Measurements from ENCODE around the gene KAT8. TPM values are rescaled to one million over a fixed set of nuclear protein-coding genes. Genes with fewer than 3 reads are reported as not detected.

KAT8 gene
- 46.6 and 55.6 TPM in 2 replicates for total RNA-seq (2014; rRNA removed; shearing (Covaris generic))

DNA sequence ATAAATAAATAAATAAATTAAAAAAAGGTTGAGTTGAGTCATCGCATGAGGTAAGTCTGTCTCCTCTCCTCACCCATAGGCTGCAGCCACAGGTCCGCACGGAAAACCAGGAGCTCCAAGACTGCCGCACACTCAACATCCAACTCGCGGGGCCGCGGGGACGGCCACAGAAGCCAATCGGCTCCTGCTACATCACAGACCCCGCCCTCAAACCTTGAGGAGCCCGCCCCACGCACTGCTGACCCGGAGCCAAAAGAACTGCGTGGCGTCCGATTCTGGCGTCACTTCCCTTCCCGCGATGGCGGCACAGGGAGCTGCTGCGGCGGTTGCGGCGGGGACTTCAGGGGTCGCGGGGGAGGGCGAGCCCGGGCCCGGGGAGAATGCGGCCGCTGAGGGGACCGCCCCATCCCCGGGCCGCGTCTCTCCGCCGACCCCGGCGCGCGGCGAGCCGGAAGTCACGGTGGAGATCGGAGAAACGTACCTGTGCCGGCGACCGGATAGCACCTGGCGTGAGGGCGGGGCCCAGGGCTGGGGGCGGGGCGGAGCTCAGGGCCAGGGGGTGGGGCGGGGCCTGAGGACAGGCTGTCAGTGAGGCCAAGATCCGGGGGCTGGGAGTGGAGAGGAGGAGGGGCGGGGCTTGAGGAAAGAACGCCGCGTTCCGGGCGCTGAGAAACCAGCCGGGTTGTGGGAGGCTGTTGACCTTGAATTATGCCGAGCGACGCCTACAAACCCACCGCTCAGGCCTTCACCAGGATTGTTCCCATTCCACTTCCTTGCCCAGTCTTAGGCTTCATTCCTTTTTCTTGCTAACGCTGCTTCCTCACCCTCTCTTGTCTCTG, at the start of gene KAT8:
Gene KAT8 (plus strand): TSS at position 281 of the 839 bp plus-strand sequence. CDS start 18 bp downstream, at position 299.
- peak; percentile 97 for DNase-seq (ENCODE audit: low spot score)

DNA sequence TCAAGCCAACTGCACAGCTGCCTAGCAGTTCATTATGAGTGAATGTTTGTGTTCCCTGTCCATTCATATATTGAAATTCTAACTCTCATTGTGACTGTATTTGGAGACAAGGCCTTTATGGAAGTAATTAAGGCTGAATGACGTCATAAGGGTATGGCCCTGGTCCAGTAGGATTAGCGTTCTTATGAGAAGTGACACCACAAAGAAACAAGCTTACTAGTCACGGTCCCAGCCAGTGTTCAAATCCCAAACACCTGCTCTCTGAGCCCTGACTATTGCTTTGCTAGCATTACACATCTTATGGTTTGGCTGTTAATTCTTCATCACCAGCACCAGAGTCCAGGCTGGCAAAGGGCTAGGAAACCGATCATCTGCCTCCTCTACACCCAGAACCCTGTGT, 45.6 kb upstream of the KAT8 start:
- peak; percentile 70 for DNase-seq (ENCODE audit: low spot score)

DNA sequence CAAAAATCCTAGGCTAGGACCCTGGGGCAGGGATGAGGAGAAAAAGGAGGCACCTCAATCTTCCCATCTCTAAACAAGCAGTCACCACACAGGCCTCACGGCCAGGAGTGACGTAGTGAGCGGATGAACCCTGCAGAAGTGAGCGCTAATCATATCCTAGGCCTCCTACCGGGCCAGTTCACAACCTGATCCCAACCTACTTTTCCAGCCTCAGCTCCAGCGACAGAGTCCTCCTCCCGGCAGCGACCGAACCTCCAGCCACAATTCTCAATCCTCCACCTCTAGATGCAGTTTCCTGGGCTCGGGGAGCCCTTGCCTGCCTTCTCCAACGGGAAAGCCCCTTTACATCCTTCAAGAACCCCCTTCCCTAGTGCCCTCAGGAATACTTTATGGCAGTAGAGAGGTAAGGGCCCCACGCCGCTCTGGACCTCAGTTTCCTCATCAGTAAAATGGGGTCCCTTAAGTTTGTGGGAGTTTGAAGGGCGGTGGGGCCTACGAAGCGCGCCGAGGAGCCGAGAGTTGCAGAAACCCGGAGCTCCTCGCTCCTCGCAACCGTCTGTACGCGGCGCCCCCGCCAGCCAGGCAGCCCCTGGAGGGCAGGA, 44.8 kb upstream of the KAT8 start:
- no peak for DNase-seq (ENCODE audit: low spot score)

DNA sequence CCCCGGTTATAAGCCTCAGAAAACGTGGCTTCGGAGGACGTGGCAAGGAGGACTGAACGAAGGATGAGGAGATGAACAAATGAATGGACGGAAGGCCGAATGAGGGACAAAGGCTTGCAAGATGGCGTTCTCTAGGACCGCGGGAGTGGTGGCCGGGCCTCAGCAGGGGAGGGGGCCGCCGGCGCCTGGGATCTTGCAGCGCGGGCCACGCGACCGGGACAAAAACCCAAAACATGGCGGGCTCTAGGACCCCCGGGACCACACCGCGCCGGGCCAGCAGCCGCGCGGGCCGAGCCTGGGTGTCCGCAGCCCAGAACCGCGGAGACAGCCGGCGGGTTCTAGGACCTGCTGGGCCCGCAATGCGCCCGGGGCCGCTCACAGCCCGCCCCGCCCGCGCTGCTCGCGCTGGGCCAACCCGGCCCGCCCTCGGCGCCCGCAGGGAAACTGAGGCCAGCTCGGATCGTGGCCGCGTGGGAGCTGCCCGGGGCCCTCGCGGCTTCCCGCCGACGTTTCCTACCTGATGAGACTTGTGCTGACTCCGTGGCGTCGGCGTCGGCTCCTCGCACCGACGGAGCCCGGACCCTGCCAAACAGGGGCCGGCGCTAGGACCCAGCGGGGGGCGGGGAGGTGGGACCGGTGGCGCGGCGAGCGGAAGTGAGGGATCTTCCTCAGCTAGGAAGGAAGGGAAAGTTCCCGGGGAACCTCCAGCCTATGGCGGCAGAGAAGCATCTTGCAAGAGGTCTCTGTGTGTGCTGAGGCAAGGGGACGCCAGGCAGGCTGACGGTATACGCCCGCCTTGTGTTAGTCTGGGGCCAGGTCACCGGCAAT, 44.1 kb upstream of the KAT8 start:
- peak; percentile 85 for DNase-seq (ENCODE audit: low spot score)

DNA sequence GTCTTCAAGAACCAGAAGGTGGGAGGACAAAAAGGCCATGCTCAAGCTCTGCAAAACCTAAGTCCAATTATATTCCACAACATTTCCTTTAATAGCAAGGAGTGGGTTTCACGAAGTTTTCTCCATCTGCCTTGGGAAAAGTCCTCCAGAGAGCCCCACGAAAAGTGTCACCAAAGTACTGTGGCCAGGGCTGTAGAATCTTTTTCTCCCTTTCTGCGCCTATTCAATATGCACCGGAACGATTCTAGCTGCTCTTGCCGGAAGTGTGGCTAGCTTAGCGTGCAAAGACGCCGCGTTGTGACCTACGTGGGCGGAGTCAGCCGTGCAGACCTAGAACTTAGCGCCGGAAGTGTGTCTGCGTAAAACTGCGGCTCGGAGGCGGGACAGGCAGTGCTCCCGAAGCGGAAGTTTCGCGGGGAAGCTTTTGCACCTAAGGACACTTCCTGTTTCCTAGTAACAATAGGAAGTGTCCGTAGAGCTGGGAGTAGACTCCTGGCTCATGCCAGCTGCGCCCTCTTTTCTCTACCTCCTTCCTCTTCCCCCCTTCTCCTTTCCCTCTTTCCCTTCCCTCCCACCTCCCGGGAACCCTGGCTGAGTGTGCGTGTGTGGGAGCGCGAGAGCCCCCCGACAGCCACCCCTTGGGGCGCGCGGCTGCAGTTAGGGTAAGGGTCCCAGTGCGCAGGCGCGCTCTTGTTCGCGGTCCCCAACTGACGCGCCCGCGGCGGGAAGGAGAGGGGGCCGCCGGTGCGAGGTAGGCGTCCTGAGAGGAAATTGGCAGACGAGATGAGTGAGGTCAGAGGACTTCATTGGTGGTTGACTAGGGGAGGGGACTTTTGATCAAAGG, 43.3 kb upstream of the KAT8 start, which contains the start of the genes ZNF646 and ZNF668:
Gene ZNF646 (plus strand): TSS at position 453 of the 844 bp plus-strand sequence. CDS start 1,903 bp downstream, outside the sequence.
Gene ZNF668 (minus strand): TSS at position 271 of the 844 bp plus-strand sequence. CDS start 9,781 bp downstream, outside the sequence.
- peak; percentile 99 for DNase-seq (ENCODE audit: low spot score)

DNA sequence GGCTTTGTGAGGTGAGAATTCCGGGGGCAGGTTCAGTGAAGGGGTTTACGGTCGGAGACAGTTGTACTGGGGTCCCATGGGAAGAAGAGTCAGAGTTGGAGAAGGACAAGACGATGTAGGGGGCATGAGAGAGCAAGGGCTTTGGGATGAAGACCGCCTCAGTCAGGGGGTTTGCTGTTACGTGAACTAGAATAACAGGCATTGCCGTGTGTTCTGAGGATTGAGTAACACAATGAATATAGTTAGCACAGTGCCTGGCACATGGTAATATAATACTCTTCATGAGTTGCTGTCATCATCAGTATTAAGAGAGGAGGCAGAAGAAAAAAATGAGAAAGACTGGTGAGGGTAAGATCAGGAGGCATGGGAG, 42.7 kb upstream of the KAT8 start:
- DNase-seq (ENCODE audit: low spot score), result no peak

DNA sequence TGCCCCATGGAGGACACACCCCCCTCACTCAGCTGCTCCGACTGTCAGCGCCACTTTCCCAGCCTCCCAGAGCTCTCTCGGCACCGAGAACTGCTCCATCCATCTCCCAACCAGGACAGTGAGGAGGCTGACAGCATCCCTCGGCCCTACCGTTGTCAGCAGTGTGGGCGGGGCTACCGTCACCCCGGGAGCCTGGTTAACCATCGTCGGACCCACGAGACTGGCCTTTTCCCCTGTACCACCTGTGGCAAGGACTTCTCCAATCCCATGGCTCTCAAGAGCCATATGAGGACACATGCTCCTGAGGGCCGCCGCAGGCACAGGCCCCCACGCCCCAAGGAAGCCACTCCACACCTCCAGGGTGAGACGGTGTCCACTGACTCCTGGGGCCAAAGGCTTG, 41.1 kb upstream of the KAT8 start:
- DNase-seq (ENCODE audit: low spot score), result no peak

DNA sequence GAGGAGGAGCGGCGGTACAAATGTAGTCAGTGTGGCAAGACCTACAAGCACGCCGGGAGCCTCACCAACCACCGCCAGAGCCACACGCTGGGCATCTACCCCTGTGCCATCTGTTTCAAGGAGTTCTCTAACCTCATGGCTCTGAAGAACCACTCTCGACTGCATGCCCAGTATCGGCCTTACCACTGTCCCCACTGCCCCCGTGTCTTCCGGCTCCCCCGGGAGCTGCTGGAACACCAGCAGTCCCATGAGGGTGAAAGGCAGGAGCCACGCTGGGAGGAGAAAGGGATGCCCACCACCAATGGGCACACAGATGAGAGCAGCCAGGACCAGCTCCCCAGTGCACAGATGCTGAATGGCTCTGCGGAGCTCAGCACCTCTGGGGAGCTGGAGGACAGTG, 40.4 kb upstream of the KAT8 start:
- DNase-seq (ENCODE audit: low spot score), result no peak

DNA sequence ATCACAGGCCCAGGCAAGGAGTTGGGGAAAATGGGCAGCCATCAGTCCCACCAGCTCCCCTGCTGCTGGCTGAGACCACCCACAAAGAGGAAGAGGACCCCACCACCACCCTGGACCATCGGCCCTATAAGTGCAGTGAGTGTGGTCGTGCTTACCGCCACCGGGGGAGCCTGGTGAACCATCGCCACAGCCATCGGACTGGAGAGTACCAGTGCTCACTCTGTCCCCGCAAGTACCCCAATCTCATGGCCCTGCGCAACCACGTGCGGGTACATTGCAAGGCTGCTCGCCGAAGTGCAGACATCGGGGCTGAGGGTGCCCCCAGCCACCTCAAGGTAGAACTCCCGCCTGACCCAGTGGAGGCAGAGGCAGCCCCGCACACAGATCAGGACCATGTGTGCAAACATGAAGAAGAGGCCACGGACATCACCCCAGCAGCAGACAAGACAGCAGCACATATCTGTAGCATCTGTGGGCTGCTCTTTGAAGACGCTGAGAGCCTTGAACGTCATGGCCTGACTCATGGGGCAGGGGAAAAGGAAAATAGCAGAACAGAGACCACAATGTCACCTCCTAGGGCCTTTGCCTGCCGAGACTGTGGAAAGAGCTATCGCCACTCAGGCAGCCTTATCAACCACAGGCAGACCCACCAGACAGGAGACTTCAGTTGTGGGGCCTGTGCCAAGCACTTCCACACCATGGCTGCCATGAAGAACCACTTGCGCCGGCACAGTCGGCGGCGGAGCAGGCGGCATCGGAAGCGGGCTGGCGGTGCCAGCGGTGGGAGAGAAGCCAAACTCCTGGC, 39.7 kb upstream of the KAT8 start:
- no peak for DNase-seq (ENCODE audit: low spot score)

DNA sequence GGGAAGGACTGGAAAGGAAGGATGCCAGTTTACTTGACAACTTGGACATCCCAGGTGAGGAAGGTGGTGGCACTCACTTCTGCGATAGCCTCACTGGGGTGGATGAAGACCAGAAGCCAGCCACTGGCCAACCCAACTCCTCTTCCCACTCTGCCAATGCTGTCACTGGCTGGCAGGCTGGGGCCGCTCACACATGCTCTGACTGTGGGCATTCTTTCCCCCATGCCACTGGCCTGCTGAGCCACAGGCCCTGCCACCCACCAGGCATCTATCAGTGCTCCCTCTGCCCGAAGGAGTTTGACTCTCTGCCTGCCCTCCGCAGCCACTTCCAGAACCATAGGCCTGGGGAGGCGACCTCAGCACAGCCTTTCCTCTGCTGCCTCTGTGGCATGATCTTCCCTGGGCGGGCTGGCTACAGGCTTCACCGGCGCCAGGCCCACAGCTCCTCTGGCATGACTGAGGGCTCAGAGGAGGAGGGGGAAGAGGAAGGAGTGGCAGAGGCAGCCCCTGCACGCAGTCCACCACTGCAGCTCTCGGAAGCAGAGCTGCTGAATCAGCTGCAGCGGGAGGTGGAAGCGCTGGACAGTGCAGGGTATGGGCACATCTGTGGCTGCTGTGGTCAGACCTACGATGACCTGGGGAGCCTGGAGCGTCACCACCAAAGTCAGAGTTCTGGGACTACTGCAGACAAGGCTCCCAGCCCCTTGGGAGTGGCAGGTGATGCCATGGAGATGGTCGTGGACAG, 38.7 kb upstream of the KAT8 start:
- DNase-seq (ENCODE audit: low spot score), result no peak

DNA sequence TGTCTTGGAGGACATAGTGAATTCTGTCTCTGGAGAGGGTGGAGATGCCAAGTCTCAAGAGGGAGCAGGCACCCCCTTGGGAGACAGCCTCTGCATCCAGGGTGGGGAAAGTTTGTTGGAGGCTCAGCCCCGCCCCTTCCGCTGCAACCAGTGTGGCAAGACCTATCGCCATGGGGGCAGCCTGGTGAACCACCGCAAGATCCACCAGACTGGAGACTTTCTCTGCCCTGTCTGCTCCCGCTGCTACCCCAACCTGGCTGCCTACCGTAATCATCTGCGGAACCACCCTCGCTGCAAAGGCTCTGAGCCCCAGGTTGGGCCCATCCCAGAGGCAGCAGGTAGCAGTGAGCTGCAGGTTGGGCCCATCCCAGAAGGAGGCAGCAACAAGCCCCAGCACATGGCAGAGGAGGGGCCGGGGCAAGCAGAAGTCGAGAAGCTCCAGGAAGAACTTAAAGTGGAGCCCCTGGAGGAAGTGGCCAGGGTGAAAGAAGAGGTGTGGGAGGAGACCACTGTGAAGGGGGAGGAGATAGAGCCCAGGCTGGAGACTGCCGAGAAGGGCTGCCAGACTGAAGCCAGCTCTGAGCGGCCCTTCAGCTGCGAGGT, 38.0 kb upstream of the KAT8 start:
- DNase-seq (ENCODE audit: low spot score), result no peak

DNA sequence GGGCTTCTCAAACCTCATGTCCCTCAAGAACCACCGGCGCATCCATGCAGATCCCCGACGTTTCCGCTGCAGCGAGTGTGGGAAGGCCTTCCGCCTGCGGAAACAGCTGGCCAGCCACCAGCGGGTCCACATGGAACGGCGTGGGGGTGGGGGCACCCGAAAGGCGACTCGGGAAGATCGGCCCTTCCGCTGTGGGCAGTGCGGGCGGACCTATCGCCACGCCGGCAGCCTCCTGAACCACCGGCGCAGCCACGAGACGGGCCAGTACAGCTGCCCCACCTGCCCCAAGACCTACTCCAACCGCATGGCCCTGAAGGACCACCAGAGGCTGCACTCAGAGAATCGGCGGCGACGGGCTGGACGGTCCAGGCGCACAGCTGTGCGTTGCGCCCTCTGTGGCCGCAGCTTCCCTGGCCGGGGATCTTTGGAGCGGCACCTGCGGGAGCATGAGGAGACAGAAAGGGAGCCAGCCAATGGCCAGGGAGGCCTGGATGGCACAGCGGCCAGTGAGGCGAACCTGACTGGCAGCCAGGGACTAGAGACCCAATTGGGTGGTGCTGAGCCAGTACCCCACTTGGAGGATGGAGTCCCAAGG, 37.3 kb upstream of the KAT8 start:
- DNase-seq (ENCODE audit: low spot score), result no peak

DNA sequence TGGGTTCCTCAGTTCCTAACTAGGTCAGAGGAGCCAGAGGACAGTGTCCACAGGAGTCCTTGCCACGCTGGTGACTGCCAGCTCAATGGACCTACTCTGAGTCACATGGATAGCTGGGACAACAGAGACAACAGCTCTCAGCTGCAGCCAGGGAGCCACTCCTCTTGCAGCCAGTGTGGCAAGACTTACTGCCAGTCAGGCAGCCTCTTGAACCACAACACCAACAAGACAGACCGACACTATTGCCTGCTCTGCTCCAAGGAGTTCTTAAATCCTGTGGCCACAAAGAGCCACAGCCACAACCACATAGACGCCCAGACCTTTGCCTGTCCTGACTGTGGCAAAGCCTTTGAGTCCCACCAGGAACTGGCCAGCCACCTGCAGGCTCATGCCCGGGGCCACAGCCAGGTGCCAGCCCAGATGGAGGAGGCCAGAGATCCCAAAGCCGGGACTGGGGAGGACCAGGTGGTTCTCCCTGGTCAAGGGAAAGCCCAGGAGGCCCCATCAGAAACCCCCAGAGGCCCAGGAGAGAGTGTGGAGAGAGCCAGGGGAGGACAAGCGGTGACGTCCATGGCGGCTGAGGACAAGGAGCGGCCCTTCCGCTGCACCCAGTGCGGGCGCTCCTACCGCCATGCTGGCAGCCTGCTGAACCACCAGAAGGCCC, 36.6 kb upstream of the KAT8 start:
- no peak for DNase-seq (ENCODE audit: low spot score)

DNA sequence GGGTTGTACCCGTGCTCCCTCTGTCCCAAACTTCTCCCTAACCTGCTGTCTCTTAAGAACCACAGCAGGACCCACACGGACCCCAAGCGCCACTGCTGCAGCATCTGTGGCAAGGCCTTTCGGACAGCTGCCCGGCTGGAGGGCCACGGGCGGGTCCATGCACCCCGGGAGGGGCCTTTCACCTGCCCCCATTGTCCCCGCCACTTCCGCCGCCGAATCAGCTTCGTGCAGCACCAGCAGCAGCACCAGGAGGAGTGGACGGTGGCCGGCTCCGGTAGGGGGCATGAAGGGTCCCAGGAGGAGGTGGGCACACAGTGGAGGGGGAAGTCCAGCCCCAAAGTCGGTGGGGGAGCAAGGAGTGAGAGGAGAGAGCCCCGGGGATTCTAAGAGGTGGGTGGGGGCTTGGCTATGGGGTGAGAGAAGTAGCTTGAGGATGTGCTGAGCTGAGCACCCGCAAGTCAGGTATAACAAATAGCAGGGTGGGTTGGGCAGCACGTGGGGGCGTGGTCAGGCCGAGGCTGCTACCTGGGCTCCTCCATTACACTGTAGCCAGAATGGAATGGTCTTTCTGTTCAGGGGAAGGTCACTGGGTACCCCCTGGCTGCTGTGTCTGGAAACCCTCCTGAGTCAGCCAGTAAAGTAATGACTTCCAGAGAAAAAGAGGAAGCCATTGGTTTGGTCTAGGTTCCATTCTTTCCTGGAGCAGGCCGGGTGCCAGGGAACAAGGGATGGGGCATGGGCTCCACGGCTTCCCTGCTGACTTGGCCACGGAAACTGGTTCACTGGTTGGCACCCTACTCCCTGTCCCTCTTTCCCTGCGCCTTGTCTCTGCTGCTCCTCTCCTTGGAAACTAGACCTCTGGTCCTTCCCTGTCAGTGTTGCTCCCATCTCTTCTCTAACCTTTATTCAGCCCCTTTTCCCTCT, 35.8 kb upstream of the KAT8 start:
- DNase-seq (ENCODE audit: low spot score), result no peak

DNA sequence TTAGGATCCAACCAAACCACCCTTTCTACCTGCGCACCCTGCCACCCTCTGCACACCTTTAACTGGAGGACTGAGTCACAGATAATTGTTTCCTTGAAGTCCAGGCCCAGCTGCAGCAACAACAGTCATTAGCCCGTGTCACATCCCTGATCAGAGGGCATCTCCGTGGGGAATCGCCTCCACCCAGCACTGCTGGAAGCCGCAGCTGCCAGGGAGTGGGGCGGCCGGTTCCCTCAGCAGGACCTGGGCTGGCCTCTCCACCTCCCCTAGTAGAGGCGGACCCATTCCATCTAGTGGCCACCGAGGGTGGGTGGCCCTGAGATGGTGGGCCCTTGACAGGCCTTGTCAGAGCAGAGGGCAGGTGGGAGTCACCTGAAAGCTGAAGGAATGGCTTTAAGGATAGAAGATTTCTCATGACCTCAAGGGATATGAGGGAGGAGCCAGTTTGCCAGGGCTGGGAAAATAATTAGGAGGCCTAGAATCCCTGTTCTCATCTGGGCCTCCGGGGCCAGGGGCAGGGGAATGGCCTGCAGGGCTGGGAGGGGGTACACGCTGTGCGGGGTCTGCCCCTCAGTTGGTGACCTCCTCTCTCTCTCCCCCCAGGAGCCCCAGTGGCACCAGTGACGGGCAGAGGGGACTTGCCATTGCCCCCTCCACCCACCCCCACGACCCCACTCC, 35.0 kb upstream of the KAT8 start:
- no peak for DNase-seq (ENCODE audit: low spot score)

DNA sequence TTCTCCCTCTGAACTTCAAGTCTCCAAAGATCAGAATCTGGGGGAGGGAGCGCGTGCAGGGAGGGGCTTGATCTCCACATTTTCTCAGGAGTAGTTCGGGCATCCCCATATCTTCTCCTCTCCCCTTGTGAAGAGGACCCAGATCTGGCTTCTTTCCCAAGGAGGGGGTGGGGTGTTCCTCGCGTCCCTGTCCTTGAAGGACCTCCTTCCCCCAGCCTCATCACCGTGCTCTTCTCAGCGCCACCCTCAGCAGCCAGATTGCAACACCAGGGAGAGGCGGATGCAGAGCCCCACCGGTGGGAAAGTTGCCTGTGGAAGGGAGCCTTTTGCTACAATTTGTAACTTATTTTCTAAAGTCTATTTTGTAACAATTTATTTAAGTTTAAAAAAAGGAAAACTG, 34.4 kb upstream of the KAT8 start:
- no peak for DNase-seq (ENCODE audit: low spot score)

DNA sequence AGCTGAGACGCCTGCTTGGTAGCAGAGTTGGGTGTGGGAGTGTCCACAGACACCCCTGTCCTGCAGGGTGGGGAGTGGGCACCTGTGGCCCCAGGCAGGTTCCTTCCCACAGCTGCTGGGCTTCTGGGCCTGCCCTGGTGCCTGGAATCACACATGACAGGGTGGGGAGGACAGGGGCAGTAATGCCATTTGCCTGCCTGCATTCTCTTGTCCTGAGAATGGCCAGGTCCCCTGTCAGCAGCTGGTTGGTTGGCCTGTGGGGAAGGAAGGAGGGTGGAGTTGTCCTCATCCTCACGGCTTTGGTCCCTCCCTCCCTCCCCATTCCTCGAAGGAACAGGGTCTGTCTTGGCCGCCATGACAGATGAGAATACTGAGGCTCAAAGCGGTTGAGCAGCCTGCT, 33.9 kb upstream of the KAT8 start:
- no peak for DNase-seq (ENCODE audit: low spot score)
